NCI-H1694 treated with DMSO at 0.1 percent for 48 hours (cell line): ENCODE data around the gene CELF2.

Source experiments
- DNase-seq: peaks from one replicate; lab custom pipeline; 2025; lab: John Stamatoyannopoulos, UW

The CELF2 gene

GRCh38 chr10:11197878-11198277 is 180.2 kb downstream of the CELF2 start:
- DNase-seq, result no peak

GRCh38 chr10:11201911-11202310 is 184.2 kb downstream of the CELF2 start:
- DNase-seq, result no peak

- no peak for DNase-seq
Measured at GRCh38 chr10:11204351-11204942, 186.8 kb downstream of the CELF2 start.

GRCh38 chr10:11205030-11205772 is 187.5 kb downstream of the CELF2 start:
- DNase-seq, result no peak

GRCh38 chr10:11206676-11207559 is 189.2 kb downstream of the CELF2 start:
- no peak for DNase-seq

- DNase-seq, result no peak
Measured at GRCh38 chr10:11207560-11207844, 189.8 kb downstream of the CELF2 start.

GRCh38 chr10:11208243-11208642 is 190.6 kb downstream of the CELF2 start:
- no peak for DNase-seq

GRCh38 chr10:11208908-11209829 is 191.5 kb downstream of the CELF2 start:
- no peak for DNase-seq

GRCh38 chr10:11209830-11210181 is 192.1 kb downstream of the CELF2 start:
- DNase-seq, result no peak

GRCh38 chr10:11210211-11210922 is 192.7 kb downstream of the CELF2 start:
- DNase-seq, result no peak

GRCh38 chr10:11212288-11213085 is 194.8 kb downstream of the CELF2 start:
- DNase-seq, result no peak

- no peak for DNase-seq
Measured at GRCh38 chr10:11213137-11213536, 195.5 kb downstream of the CELF2 start.

- no peak for DNase-seq
Measured at GRCh38 chr10:11214407-11214806, 196.7 kb downstream of the CELF2 start.

GRCh38 chr10:11215471-11215870 is 197.8 kb downstream of the CELF2 start:
- no peak for DNase-seq

- no peak for DNase-seq
Measured at GRCh38 chr10:11217521-11217920, 199.8 kb downstream of the CELF2 start.

- DNase-seq, result no peak
Measured at GRCh38 chr10:11218395-11218794, 200.7 kb downstream of the CELF2 start.

- DNase-seq, result no peak
Measured at GRCh38 chr10:11219431-11219830, 201.8 kb downstream of the CELF2 start.

GRCh38 chr10:11223081-11223480 is 205.4 kb downstream of the CELF2 start:
- DNase-seq, result no peak

GRCh38 chr10:11223507-11224140 is 206.0 kb downstream of the CELF2 start:
- no peak for DNase-seq

- DNase-seq, result no peak
Measured at GRCh38 chr10:11224321-11224720, 206.6 kb downstream of the CELF2 start.
